Body of pancreas (tissue), 4 donors: ENCODE results near the gene PRR14L. TPM values are rescaled to one million over a fixed set of nuclear protein-coding genes. Genes with fewer than 3 reads are reported as not detected.

Experiments
- ATAC-seq: fragments of 150-250 bp; one replicate; pipeline ENCODE4 v1.9.1; 2016
- DNase-seq, 4 donors: peaks; one replicate each; pipeline ENCODE4 v3.0.0-alpha.2; 2019
- H3K27ac ChIP-seq, 4 donors: fragments of 200-600 bp; sonication (generic); 1 replicate in 3 of 4; 2 replicates in 1 of 4; pipeline versions ENCODE4 v1.5.1 to v1.6.1; 2016 to 2019; ENCODE audit warnings: mild to moderate bottlenecking in 1 of 4, mixed read lengths in 1 of 4, moderate library complexity in 1 of 4
- H3K27me3 ChIP-seq, 2 donors: fragments of 200-600 bp; sonication (generic); one replicate each; pipeline ENCODE4 v1.6.0; 2016; ENCODE audit warnings: mild to moderate bottlenecking in 1 of 2
- H3K36me3 ChIP-seq, 2 donors: fragments of 200-600 bp; sonication (generic); replicated peaks in 1 of 2; 2 replicates each; pipeline ENCODE4 v1.5.1; 2016; ENCODE audit warnings: low read depth in 2 of 2; ENCODE audit not compliant: insufficient read depth in 1 of 2
- H3K4me1 ChIP-seq: fragments of 200-600 bp; sonication (generic); one replicate; pipeline ENCODE4 v1.6.0; 2016
- H3K4me3 ChIP-seq, 2 donors: fragments of 200-600 bp; sonication (generic); 1 replicate in 1 of 2; 2 replicates in 1 of 2; pipeline ENCODE4 v1.5.1; 2016 to 2019
- H3K9me3 ChIP-seq, 3 donors: fragments of 200-600 bp; sonication (generic); 1 replicate in 2 of 3; 2 replicates in 1 of 3; pipeline ENCODE4 v1.5.1; 2016
- CTCF ChIP-seq, 7 experiments: fragments of 450-650 bp in 4 of 7; fragments of 200-600 bp in 3 of 7; sonication (generic) in 3 of 7; IDR thresholded peaks; one replicate each; pipeline ENCODE4 v1.5.1; 2016 to 2019; ENCODE audit warnings: antibody characterized with exemption in 7 of 7
- POLR2A ChIP-seq, 3 donors: fragments of 450-650 bp; IDR thresholded peaks; one replicate each; pipeline ENCODE4 v1.6.1; 2016; ENCODE audit warnings: antibody characterized with exemption in 3 of 3, mild to moderate bottlenecking in 2 of 3
- WGBS, 2 donors: methylation state at CpG; one replicate each; pipeline ENCODE4 v1.1.5; 2017; 5-methylcytosine and 5-hydroxymethylcytosine counted together
- intact Hi-C: fragments of 100-400 bp; cut with DNase I; formaldehyde crosslinking; loops from one replicate; pipeline ENCODE4 v1.15.1; 2023
- total RNA-seq, 2 donors: library from RNA; depleted of rRNA; stranded (reverse); fragments of >200 nt; gene quantifications; one replicate each; pipeline ENCODE4 v1.1.0, GENCODE V29; 2016

Gene PRR14L
- total RNA-seq, 2 donors from 2014 or later, result 11.9 to 28.7 TPM

GRCh38 chr22:31651664-31652063 lies 98.3 kb downstream of the PRR14L start:
- 80 to 83% methylated on average over 4 of the region's 4 CpGs for WGBS, 2 donors
- Histone ChIP-seq H3K9me3 (no peaks in the 10 kb centered on the region), H3K27me3 (no peaks in the 10 kb centered on the region), H3K4me1 (peaks cover 28% of the 10 kb centered on the region), H3K4me3 (no peak overlapping the region), H3K27ac (peak overlapping the region in 1 of 4 donors; percentile 57), H3K36me3 (no peaks in the 10 kb centered on the region)
- intact Hi-C loops, result no loop called here
- ATAC-seq, result no peak
- DNase-seq, result no peak
- TF ChIP-seq POLR2A (IDR thresholded peaks at IDR 0.05) (no peak), CTCF (IDR thresholded peaks at IDR 0.05) (no peak)

- no peak for TF ChIP-seq CTCF (IDR thresholded peaks at IDR 0.05)
- TF ChIP-seq POLR2A (IDR thresholded peaks at IDR 0.05), result no peak
- 65 to 73% methylated on average over 6 of the region's 6 CpGs for WGBS, 2 donors
- H3K27ac ChIP-seq, result peak overlapping the region in 1 of 4 donors; percentile 59
- H3K9me3 ChIP-seq, result no peaks in the 10 kb centered on the region
- H3K27me3 ChIP-seq, result no peaks in the 10 kb centered on the region
- H3K36me3 ChIP-seq, result no peaks in the 10 kb centered on the region
- DNase-seq (peak in 1 of 4 donors; percentile 31), ATAC-seq (peak; percentile 35)
- intact Hi-C loops, result no loop called here
- no peak overlapping the region for H3K4me3 ChIP-seq
- H3K4me1 ChIP-seq, result peaks cover 28% of the 10 kb centered on the region
Measured at GRCh38 chr22:31650391-31650790, 99.5 kb downstream of the PRR14L start.

GRCh38 chr22:31647523-31648320 lies 102.2 kb downstream of the PRR14L start:
- 84 to 92% methylated on average over 11 of the region's 11 CpGs for WGBS, 2 donors
- TF ChIP-seq CTCF (IDR thresholded peaks at IDR 0.05) (no peak), POLR2A (IDR thresholded peaks at IDR 0.05) (no peak)
- ATAC-seq (no peak), DNase-seq (no peak)
- H3K27me3 ChIP-seq, result no peaks in the 10 kb centered on the region
- H3K4me1 ChIP-seq, result peaks cover 12% of the 10 kb centered on the region
- H3K36me3 ChIP-seq, result peaks cover 0 to 2% of the 10 kb centered on the region in 2 donors
- intact Hi-C loops, result no loop called here
- H3K9me3 ChIP-seq, result no peaks in the 10 kb centered on the region
- H3K27ac ChIP-seq, result no peak overlapping the region
- no peak overlapping the region for H3K4me3 ChIP-seq

- WGBS, 2 donors, result 95 to 96% methylated on average over 3 of the region's 3 CpGs
Measured at GRCh38 chr22:31647066-31647465, 102.9 kb downstream of the PRR14L start.

More at GRCh38 chr22:31647066-31647465, 102.9 kb downstream of the PRR14L start:
- Histone ChIP-seq H3K4me3 (no peak overlapping the region), H3K36me3 (peaks cover 0 to 2% of the 10 kb centered on the region in 2 donors), H3K4me1 (peaks cover 9% of the 10 kb centered on the region), H3K27ac (peak overlapping the region in 2 of 4 donors; percentile 17 to 53), H3K9me3 (no peaks in the 10 kb centered on the region), H3K27me3 (no peaks in the 10 kb centered on the region)
- DNase-seq (no peak), ATAC-seq (no peak)
- no peak for TF ChIP-seq POLR2A (IDR thresholded peaks at IDR 0.05)
- no peak for TF ChIP-seq CTCF (IDR thresholded peaks at IDR 0.05)
- intact Hi-C loops, result no loop called here
